DOHH2 (cell line): ENCODE results near the gene TPCN2.

Experiments used
- CTCF ChIP-seq: fragments of 200-600 bp; sonication (generic); IDR thresholded peaks from one replicate; pipeline ENCODE4 v1.5.1; 2014; ENCODE audit warnings: antibody characterized with exemption, mild to moderate bottlenecking, low read depth, low read length; ENCODE audit not compliant: poor library complexity, severe bottlenecking
- EZH2phosphoT487 ChIP-seq: fragments of 200-600 bp; sonication (generic); IDR thresholded peaks from 2 replicates; pipeline ENCODE4 v1.6.1; 2017; ENCODE audit warnings: borderline replicate concordance, mild to moderate bottlenecking, antibody characterized with exemption, low read length, moderate library complexity, mixed read lengths

DNA sequence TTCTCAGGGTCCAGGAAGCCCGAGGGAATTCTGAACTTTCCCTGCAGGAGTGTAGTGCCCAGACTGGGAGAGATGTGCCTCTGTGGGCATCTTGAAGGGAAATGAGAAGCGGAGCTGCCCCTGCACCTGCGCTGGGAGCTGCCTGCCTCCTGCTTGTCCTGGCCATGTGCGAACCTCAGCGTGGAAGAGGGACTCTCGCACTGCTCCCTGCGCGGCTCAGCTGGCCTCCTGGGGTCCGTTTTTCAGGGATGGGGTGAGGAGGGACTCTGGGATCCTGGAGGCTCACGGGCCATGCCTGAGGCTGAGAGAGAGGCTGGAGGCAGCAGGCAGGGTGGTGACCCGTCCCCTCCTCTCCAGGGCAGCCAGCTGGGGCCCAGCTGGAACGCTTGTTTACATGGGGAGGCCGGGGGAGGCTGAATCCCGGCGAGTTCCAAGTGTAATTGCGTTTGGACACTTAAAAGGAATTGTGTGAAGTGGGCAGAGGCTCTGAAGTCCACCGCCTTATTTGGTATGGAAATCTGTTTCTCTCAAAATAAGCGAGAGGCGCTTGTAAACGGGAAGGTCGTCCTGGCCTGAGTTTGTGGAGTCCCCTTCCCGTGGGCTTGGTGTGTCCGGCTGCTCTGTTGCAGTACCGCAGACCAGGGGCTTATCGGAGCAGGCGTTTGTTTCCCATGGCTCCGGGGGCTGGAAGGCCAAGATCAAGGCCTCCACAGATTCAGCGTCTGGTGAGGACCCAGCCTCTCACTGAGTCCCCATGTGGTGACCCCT, 34.5 kb upstream of the TPCN2 start:
- no peak for TF ChIP-seq CTCF
- no peak for TF ChIP-seq EZH2phosphoT487
